ENCODE data around the gene EXOC4. TPM values are rescaled to one million over a fixed set of nuclear protein-coding genes. Genes with fewer than 3 reads are reported as not detected.

EXOC4 gene
- total and polyA plus RNA-seq, 2 of the 8 experiments (the other 6 are each of a cell fraction or from before 2014, with no cell fraction given): 27.0 to 67.3 TPM

DNA sequence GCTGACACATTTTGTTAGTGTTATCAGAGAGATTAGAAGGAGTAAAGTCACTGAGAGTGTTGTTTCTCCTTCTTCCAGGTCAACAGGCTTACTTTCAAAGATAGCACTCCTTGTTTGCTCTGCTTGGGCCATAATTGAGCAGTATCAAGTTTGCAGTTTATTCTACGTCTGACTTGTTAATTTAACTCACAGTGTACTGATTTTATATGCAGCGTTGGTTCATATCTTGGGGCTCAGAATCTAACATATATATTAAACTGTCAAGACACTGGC is 430.2 kb downstream of the EXOC4 start (continued):
- TF ChIP-seq, protein P1, sequence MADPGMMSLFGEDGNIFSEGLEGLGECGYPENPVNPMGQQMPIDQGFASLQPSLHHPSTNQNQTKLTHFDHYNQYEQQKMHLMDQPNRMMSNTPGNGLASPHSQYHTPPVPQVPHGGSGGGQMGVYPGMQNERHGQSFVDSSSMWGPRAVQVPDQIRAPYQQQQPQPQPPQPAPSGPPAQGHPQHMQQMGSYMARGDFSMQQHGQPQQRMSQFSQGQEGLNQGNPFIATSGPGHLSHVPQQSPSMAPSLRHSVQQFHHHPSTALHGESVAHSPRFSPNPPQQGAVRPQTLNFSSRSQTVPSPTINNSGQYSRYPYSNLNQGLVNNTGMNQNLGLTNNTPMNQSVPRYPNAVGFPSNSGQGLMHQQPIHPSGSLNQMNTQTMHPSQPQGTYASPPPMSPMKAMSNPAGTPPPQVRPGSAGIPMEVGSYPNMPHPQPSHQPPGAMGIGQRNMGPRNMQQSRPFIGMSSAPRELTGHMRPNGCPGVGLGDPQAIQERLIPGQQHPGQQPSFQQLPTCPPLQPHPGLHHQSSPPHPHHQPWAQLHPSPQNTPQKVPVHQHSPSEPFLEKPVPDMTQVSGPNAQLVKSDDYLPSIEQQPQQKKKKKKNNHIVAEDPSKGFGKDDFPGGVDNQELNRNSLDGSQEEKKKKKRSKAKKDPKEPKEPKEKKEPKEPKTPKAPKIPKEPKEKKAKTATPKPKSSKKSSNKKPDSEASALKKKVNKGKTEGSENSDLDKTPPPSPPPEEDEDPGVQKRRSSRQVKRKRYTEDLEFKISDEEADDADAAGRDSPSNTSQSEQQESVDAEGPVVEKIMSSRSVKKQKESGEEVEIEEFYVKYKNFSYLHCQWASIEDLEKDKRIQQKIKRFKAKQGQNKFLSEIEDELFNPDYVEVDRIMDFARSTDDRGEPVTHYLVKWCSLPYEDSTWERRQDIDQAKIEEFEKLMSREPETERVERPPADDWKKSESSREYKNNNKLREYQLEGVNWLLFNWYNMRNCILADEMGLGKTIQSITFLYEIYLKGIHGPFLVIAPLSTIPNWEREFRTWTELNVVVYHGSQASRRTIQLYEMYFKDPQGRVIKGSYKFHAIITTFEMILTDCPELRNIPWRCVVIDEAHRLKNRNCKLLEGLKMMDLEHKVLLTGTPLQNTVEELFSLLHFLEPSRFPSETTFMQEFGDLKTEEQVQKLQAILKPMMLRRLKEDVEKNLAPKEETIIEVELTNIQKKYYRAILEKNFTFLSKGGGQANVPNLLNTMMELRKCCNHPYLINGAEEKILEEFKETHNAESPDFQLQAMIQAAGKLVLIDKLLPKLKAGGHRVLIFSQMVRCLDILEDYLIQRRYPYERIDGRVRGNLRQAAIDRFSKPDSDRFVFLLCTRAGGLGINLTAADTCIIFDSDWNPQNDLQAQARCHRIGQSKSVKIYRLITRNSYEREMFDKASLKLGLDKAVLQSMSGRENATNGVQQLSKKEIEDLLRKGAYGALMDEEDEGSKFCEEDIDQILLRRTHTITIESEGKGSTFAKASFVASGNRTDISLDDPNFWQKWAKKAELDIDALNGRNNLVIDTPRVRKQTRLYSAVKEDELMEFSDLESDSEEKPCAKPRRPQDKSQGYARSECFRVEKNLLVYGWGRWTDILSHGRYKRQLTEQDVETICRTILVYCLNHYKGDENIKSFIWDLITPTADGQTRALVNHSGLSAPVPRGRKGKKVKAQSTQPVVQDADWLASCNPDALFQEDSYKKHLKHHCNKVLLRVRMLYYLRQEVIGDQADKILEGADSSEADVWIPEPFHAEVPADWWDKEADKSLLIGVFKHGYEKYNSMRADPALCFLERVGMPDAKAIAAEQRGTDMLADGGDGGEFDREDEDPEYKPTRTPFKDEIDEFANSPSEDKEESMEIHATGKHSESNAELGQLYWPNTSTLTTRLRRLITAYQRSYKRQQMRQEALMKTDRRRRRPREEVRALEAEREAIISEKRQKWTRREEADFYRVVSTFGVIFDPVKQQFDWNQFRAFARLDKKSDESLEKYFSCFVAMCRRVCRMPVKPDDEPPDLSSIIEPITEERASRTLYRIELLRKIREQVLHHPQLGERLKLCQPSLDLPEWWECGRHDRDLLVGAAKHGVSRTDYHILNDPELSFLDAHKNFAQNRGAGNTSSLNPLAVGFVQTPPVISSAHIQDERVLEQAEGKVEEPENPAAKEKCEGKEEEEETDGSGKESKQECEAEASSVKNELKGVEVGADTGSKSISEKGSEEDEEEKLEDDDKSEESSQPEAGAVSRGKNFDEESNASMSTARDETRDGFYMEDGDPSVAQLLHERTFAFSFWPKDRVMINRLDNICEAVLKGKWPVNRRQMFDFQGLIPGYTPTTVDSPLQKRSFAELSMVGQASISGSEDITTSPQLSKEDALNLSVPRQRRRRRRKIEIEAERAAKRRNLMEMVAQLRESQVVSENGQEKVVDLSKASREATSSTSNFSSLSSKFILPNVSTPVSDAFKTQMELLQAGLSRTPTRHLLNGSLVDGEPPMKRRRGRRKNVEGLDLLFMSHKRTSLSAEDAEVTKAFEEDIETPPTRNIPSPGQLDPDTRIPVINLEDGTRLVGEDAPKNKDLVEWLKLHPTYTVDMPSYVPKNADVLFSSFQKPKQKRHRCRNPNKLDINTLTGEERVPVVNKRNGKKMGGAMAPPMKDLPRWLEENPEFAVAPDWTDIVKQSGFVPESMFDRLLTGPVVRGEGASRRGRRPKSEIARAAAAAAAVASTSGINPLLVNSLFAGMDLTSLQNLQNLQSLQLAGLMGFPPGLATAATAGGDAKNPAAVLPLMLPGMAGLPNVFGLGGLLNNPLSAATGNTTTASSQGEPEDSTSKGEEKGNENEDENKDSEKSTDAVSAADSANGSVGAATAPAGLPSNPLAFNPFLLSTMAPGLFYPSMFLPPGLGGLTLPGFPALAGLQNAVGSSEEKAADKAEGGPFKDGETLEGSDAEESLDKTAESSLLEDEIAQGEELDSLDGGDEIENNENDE (IDR thresholded peaks at IDR 0.05; ENCODE audit: insufficient replicate concordance, low read length): no peak
- TF ChIP-seq, protein P2, sequence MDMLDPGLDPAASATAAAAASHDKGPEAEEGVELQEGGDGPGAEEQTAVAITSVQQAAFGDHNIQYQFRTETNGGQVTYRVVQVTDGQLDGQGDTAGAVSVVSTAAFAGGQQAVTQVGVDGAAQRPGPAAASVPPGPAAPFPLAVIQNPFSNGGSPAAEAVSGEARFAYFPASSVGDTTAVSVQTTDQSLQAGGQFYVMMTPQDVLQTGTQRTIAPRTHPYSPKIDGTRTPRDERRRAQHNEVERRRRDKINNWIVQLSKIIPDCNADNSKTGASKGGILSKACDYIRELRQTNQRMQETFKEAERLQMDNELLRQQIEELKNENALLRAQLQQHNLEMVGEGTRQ (IDR thresholded peaks at IDR 0.05; ENCODE audit: low read length): no peak
- TF ChIP-seq GABPA (IDR thresholded peaks at IDR 0.05; ENCODE audit: borderline replicate concordance, insufficient read depth, low read length): no peak
